HCEC 1CT (cell line): ENCODE data around the gene WASF3.
A peak's percentile ranks its signal among the peaks of the same experiment; 100 is the strongest.

Experiments
- DNase-seq: peaks from one replicate; pipeline ENCODE4 v3.0.0-alpha.2; 2017

The WASF3 gene

GRCh38 chr13:26557393-26558073 is at the start of gene WASF3:
WASF3 (plus strand) TSS chr13:26557683; CDS start chr13:26642271, 84,588 bp downstream.
- peak; percentile 95 for DNase-seq

GRCh38 chr13:26508885-26509284 is 48.6 kb upstream of the WASF3 start:
- DNase-seq, result peak; percentile 95

GRCh38 chr13:26509491-26509890 is 48.0 kb upstream of the WASF3 start:
- no peak for DNase-seq

DNA sequence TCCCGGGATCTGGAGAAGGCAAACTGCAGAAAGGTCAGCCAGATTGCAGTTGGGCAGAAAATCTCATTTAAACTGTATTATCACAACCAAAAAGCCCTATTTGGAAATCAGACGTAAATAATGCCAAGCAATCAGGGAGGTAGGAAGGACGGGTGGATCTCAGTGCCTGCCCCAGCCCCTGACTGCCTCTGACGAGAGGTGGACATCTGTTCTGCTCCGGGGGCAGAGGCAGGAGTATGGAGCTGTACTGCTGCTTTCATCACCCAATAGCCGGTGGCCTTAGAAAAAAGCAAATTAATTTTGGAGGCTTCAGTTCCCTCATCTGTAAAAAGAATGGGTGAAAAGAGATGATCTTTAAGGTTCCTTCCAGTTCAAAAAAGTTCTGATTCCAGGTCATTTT is 43.6 kb upstream of the WASF3 start:
- no peak for DNase-seq

GRCh38 chr13:26515721-26516120 is 41.8 kb upstream of the WASF3 start:
- DNase-seq, result no peak

GRCh38 chr13:26517936-26518335 is 39.5 kb upstream of the WASF3 start:
- DNase-seq, result no peak

DNA sequence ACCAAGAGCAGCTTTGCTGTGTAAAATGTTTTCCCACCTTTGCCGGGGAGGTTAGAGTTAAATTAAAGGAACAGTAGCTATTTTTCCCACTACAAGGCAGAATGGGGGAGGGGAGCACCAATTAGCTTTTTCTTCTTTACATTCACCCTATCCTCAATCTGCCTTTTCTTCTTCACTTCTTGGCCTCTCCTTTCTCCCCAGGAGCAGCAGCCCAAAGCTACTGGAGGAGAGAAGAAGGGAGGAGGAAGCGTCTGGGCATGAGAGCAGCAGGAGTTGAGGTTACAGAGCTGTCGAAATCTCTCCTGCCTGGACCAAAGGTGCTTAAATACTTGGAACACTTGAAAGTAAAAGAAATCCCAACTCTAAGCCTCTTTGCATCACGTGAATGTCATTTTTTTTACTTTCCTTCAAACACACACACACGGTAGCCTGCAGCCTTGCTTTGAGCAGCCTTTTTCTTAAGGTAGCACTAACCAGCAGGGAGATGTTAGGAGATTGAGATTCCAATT is 39.0 kb upstream of the WASF3 start:
- DNase-seq, result no peak

DNA sequence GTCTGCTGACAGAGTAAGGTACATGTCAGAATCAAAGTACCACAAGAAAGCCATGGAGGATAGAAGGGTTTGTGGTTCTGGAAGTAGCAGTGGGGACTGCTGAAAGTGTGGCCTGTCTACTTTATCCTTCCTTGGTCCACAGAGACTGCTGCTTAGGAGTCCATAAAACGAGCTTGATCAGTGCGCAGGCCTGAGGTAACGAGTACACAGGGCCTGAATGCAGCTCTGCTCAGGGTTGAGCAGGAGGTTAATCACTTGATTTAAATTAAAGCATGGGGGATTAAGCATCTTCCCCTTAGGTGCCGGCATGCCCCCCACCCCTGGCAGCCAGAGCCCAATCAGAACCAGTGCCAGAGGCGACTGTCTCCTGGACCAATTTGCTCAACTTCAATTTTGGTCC is 34.9 kb upstream of the WASF3 start:
- no peak for DNase-seq

DNA sequence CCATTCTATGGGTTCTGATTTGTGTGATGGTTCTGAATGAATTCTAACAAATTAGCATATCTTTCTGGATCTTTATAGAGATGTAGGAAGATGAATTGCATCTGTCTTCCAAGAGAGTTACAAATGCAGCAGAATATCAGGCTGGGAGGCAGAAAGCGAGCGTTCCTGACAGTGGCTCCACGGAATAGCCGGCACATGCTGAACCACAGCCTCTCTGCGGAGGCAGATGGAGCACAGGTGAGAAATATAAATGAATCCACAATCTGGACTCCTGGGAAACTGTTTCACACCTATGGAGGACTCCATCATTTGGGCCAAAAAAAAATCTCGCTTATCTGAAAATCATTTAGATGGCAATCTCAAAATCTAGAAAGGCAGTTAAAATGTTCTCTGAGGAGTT is 34.5 kb upstream of the WASF3 start:
- no peak for DNase-seq

GRCh38 chr13:26525528-26525927 is 32.0 kb upstream of the WASF3 start:
- no peak for DNase-seq

- no peak for DNase-seq
Measured at GRCh38 chr13:26526702-26527216, 30.7 kb upstream of the WASF3 start.

DNA sequence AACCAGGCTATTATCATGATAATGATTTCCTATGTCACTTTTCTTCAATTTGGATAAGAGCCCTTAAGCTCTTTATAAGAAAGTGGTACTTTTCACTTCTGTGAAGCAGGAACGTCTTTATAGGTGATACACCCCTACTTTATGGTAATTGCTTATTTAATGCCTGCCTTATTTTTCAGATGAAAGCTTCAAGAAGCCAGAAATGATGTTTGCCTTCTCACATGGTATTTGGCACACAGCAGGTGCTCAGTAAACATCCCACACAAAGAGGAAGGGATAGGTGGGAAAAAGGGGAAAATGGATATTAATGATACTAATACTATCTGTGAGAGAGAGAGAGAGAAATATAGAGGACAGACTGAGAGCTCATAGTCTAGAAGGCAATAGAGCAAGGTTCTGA is 29.0 kb upstream of the WASF3 start:
- no peak for DNase-seq

DNA sequence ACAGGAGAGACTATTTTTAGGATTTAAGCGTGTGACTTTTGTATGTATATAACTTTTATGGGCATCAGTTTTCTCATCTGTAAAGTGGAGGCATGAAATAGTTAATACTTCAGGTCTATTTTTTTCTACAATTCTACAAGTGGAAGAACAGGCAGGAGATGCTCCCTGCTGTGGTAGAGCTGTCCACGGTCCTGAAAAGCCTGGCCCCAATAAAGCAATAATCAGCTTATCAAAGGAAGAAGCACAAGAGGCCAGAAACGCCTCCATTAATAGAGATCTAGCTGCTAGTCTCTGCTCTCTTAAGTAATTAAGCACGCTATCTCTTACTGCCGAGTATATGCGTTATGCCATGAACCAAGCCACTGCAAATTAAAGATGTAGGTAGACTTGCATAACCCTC is 28.0 kb upstream of the WASF3 start:
- peak; percentile 51 for DNase-seq

DNA sequence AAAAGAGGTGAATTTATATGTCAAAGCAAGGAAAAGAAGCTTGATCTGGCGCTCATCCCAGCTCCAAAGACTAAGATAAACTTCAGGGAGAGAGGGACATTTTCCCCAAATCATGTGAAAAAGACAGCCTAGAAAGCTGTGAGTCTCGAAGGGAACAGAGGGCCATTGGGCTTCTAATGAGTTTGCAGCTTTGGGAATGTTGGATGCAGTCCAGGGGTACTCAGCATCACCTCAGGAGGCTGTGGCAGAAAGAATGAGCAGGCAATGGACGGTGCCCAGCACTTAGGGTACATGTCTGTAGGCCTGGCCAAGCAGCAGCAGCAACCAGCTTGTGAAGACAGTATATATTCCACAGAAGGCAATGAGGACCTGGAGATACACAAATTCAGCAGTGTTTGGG is 25.7 kb upstream of the WASF3 start:
- no peak for DNase-seq

GRCh38 chr13:26534036-26534726 is 23.3 kb upstream of the WASF3 start:
- DNase-seq, result no peak

DNA sequence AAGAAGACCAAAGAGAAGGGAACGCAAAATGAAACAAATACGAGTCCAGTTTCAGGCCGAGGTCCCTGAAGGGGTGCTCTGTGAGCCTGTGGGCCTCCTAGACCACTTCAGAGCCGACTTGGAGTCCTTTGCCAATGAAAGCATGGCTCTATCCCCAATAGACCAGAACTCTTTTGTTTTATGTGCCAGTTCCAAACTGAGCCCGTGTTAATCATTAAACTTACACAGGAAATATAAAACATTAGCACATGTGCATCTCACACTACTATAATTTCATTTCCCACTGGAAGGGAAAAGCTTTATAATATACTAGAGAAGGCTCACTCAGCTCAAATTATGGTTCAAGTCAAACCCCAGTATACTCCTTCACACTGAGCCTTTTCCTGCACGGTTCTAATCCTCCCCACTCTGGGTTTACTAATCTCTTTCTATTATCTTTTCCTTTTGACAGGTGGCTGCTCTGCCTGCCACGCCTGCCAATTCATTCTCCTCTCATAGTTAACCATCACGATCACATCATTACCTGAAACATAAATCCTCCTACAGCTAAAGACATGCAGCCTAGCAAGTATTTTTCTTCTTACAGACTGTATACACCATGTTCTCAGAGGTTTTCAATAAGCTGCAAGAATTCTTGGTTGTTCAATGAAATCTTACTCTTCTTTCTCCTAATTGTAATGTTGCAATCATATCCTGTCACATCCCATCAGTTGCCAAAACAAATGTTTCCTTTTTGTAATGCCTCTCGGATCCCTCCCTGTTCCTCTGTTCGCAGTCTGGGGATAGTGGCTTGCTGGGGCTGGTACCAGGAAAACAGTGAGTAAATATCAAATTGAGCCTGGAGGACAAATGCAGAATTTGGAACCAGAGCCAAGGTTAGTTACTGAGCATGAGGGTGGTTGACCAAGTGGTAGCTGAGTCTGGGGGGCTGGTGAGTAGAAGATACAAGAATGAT is 18.8 kb upstream of the WASF3 start:
- DNase-seq, result no peak

DNA sequence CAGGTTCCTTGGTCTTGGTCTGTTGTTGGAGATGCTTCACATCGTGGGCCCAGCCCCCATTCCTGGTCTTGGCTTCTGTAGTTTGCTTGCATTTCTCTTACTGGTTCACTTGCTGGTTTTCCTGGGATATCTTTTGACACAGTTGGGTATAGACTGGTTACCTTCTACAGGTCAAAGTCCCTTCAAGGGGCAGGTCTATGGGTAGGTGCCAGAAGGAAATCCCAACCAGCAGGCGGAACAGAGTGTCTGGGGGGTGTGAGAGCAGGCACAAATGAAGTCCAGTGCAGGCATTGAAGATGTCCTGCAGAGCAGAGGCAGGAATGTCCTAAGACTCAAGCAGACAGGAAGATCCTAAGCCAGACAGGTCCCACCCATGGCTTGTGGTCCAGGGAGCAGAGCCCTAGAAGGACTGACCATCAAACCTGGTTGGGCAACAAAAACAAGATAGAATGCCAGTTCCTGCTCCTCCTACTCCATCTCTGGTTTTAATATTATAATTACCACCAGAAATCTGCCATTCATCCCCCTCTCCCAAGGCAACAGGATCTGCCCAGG is 17.7 kb upstream of the WASF3 start:
- DNase-seq, result no peak

DNA sequence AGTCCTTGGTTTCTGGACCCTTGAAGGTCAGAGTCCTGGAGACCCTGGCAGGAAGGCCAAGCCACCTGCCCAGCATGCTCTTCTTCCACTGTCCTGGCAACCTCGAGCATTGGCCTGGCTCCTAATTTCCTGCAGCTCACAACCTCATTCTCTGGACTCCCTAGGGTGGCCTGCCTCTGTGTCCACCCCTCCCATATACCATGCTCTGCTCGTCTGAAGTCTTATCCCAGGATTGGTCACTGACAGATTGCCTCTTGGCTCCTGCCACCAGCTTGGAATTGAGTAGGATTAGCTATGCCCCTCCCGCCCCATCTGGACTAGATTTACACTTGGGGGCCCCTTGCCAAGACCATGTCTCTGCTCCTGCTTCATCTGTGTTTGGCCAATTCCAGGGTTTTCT is 17.1 kb upstream of the WASF3 start:
- no peak for DNase-seq

GRCh38 chr13:26541041-26541440 is 16.4 kb upstream of the WASF3 start:
- no peak for DNase-seq

DNA sequence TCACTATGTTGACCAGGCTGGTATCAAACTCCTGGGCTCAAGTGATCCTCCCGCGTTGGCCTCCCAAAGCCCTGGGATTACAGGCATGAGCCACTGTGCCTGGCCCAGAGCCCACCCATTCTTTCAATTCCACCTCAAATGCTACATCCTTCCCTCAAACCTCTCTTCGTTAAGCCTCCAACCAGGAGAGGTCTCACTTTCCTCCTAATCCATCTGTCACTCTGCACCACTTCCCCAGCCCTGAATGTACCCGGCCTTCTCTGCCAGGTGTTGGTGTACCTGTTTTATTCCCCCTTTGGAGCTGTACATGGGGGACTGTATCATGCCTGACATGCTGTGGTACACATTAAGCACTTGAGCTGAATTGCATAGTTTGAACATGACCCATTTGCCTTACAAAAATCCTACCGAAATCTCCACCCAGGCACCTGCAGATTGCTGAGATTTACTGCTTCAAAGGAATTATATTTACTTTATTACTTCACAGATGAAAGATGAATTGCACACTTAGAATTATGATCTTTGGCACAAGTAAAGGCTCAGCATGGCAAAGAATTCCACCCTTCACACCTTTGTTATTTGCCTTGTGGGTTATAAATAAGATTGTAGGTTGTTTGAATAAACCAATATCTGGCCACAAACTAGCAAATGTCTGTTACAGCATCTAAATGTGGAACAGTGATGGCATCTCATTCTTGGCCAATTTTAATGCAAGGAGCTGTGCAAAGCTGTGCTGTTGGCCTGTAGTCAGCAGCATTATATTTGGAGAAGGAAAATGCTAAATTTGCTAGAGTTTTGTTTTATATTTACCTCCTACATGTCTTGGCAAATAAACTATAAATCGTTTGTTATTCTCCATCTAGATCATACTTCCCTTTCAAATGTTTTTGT is 15.6 kb upstream of the WASF3 start:
- no peak for DNase-seq

DNA sequence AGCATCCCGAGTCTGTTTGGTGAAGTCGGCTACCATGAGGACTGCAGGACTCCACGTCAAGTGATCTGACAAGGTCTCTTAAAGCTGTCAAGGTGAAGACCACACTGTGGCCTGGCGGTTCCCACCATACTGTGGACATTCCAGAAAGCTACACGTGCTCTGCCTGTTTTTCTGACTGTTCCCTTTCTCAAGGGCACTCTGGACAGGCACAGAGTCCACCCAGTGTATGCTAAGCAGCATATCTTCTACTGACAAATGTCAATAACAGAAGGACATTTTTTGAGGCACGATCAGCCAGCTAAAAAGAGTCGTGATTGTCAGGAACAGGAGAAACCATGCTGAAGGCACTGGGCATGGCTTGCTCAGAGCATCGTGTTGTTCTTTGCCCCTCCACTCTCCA is 12.8 kb upstream of the WASF3 start:
- no peak for DNase-seq
